ENCODE results near the gene RRP12. TPM values are rescaled to one million over a fixed set of nuclear protein-coding genes. Genes with fewer than 3 reads are reported as not detected.
A peak's percentile ranks its signal among the peaks of the same experiment; 100 is the strongest.

RRP12 gene
- total and polyA plus RNA-seq, 9 of the 15 experiments (the other 6 are each of a cell fraction or from before 2014, with no cell fraction given): 4.6 to 68.2 (median 21.8) TPM

- TF ChIP-seq KAT8 (IDR thresholded peaks at IDR 0.05; ENCODE audit: low read depth) (no peak), CBX3 (IDR thresholded peaks at IDR 0.05; ENCODE audit: borderline replicate concordance in 1 of 2, low read length in 2 of 2) (no peak; a peak in 1 of 3 replicates), PHF8 (IDR thresholded peaks at IDR 0.05; ENCODE audit: borderline replicate concordance, low read length) (peak; percentile 53; the same call in 1 of the 2 replicates), GABPB1 (CRISPR knock-in tag; IDR thresholded peaks at IDR 0.05) (peak; percentile 59; the same call in 1 of the 2 replicates), POLR2B (IDR thresholded peaks at IDR 0.05; ENCODE audit: low read depth, partially characterized antibody) (peak; percentile 76), MAZ (CRISPR knock-in tag; conservative IDR thresholded peaks at IDR 0.05 in 1 of 2, IDR thresholded peaks at IDR 0.05 in 1 of 2) (peak; percentile 67 to 70; a peak in 3 of 4 replicates), ESRRA (IDR thresholded peaks at IDR 0.05; ENCODE audit: borderline replicate concordance, low read depth) (peak; percentile 58), ATF1 (CRISPR knock-in tag; IDR thresholded peaks at IDR 0.05) (no peak), ATF1 (tag; IDR thresholded peaks at IDR 0.05) (peak; percentile 17; the same call in 1 of the 2 replicates), ATF7 (IDR thresholded peaks at IDR 0.05) (0 out of 2 replicates have a peak, but pooled peaks have one; percentile 56), HIVEP1 (CRISPR knock-in tag; IDR thresholded peaks at IDR 0.05) (no peak), ETV1 (tag; conservative IDR thresholded peaks at IDR 0.05; ENCODE audit: low read depth) (peak; percentile 32; the same call in 1 of the 2 replicates), HNRNPH1 (optimal IDR thresholded peaks at IDR 0.05; ENCODE audit: low read depth, low read length) (no peak), POU5F1 (IDR thresholded peaks at IDR 0.05; ENCODE audit: borderline replicate concordance, low read depth, low read length, partially characterized antibody) (no peak), ZMIZ1 (IDR thresholded peaks at IDR 0.05; ENCODE audit: low read depth in 2 of 2, low read length in 2 of 2) (no peak), LCOR (CRISPR knock-in tag; IDR thresholded peaks at IDR 0.05) (peak; percentile 52; the same call in 1 of the 2 replicates), KDM5B (IDR thresholded peaks at IDR 0.05; ENCODE audit: insufficient replicate concordance, low read depth, low read length) (peak; percentile 57)
Observed at GRCh38 chr10:97425964-97426775, 25.0 kb upstream of the RRP12 start, which contains the start of gene PGAM1 (continued).

All from K562 (cell line).